Neural progenitor cell (in vitro differentiated cells): ENCODE data around the gene SHFL. TPM values are rescaled to one million over a fixed set of nuclear protein-coding genes. Genes with fewer than 3 reads are reported as not detected.

ENCODE experiments used
- DNase-seq: peaks from one replicate; pipeline ENCODE4 v3.0.0-alpha.2; 2016; ENCODE audit warnings: low spot score
- H2AFZ ChIP-seq: fragments of 200-600 bp; sonication (generic); replicated peaks from 2 replicates; pipeline ENCODE4 v1.6.1; 2016; ENCODE audit warnings: antibody characterized with exemption
- H3F3A ChIP-seq: fragments of 200-600 bp; sonication (generic); 2 replicates; pipeline ENCODE4 v1.6.1; 2016; ENCODE audit warnings: antibody characterized with exemption, low read depth
- H3K27ac ChIP-seq: fragments of 200-600 bp; sonication (generic); 2 replicates; pipeline ENCODE4 v1.5.1; 2016; ENCODE audit warnings: mild to moderate bottlenecking
- H3K27me3 ChIP-seq: fragments of 200-600 bp; sonication (generic); 2 replicates; pipeline ENCODE4 v1.6.1; 2016; ENCODE audit warnings: mild to moderate bottlenecking, moderate library complexity
- H3K36me3 ChIP-seq: fragments of 200-600 bp; sonication (generic); 2 replicates; pipeline ENCODE4 v1.5.1; 2016
- H3K4me1 ChIP-seq: fragments of 200-600 bp; sonication (generic); 2 replicates; pipeline ENCODE4 v1.6.1; 2016; ENCODE audit warnings: mixed run types
- H3K4me2 ChIP-seq: fragments of 200-600 bp; sonication (generic); 2 replicates; pipeline ENCODE4 v1.6.1; 2016
- H3K4me3 ChIP-seq: fragments of 200-600 bp; sonication (generic); 2 replicates; pipeline ENCODE4 v1.5.1; 2016
- H3K79me2 ChIP-seq: fragments of 200-600 bp; sonication (generic); 2 replicates; pipeline ENCODE4 v1.6.1; 2016; ENCODE audit warnings: low read depth
- H3K9ac ChIP-seq: fragments of 200-600 bp; sonication (generic); 2 replicates; pipeline ENCODE4 v1.6.1; 2016
- H3K9me3 ChIP-seq: fragments of 200-600 bp; sonication (generic); 2 replicates; pipeline ENCODE4 v1.5.1; 2016; ENCODE audit warnings: low read depth
- H4K20me1 ChIP-seq: fragments of 200-600 bp; sonication (generic); 2 replicates; pipeline ENCODE4 v1.6.1; 2016; ENCODE audit warnings: low read depth
- H3K27ac Mint-ChIP-seq: 3 replicates; pipeline ENCODE4 v1.8.0; 2021; ENCODE audit warnings: mixed read lengths
- H3K27me3 Mint-ChIP-seq: 2 replicates; pipeline ENCODE4 v1.8.0; 2022; ENCODE audit warnings: low read depth, mild to moderate bottlenecking, inconsistent platforms, moderate library complexity, mixed read lengths; ENCODE audit not compliant: insufficient read depth
- H3K36me3 Mint-ChIP-seq: 3 replicates; pipeline ENCODE4 v1.8.0; 2021; ENCODE audit warnings: mixed read lengths
- H3K4me1 Mint-ChIP-seq: 3 replicates; pipeline ENCODE4 v1.8.0; 2021; ENCODE audit warnings: mixed read lengths
- H3K4me3 Mint-ChIP-seq: 3 replicates; pipeline ENCODE4 v1.8.0; 2021; ENCODE audit warnings: mild to moderate bottlenecking, moderate library complexity, mixed read lengths
- H3K9me3 Mint-ChIP-seq: 3 replicates; pipeline ENCODE4 v1.8.0; 2020; ENCODE audit warnings: mixed read lengths
- EZH2 ChIP-seq: fragments of 200-600 bp; sonication (generic); IDR thresholded peaks from 2 replicates; pipeline ENCODE4 v1.6.1; 2017; ENCODE audit warnings: antibody characterized with exemption, mild to moderate bottlenecking, moderate library complexity
- EZH2phosphoT487 ChIP-seq: fragments of 200-600 bp; sonication (generic); IDR thresholded peaks from 2 replicates; pipeline ENCODE4 v1.6.1; 2017; ENCODE audit warnings: antibody characterized with exemption
- total RNA-seq: library from RNA; depleted of rRNA; stranded (reverse); fragments of >200 nt; gene quantifications from 2 replicates; pipeline ENCODE4 v1.2.3, GENCODE V29; 2015; ENCODE audit warnings: low replicate concordance
- TF ChIP-seq, protein P1 (sequence below): fragments of 200-600 bp; sonication (generic); IDR thresholded peaks from 2 replicates; pipeline ENCODE4 v1.5.1; 2017; ENCODE audit warnings: antibody characterized with exemption, mild to moderate bottlenecking

The SHFL gene
- total RNA-seq, 1 donor from 2014 or later, result 0.15 TPM

DNA sequence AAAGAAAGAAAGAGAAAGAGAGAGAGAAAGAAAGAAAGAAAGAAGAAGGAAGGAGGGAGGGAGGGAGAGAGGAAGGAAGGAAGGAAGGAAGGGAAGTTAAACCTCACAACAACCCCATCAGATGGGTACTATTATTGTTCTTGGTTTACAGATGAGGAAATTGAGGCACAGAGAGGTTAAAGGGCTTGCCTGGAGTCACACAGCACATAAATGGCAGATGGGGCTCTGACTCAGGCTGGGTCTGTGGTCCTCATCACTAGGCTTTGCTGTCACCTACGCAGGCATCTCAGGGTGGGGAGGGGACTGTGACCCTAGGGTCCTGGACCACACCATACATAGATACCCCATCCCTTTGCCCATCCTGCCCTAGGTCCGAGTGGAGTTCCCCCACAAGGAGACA lies 36.5 kb upstream of the SHFL start:
- H3K4me1 ChIP-seq, result no peaks in the 10 kb centered on the region
- no peak for DNase-seq
- H3K9me3 ChIP-seq, result no peaks in the 10 kb centered on the region
- Mint-ChIP-seq H3K4me3 (no peak overlapping the region), H3K27ac (no peak overlapping the region), H3K4me1 (no peaks in the 10 kb centered on the region), H3K27me3 (peaks cover 11% of the 10 kb centered on the region), H3K36me3 (no peaks in the 10 kb centered on the region), H3K9me3 (no peaks in the 10 kb centered on the region)
- no peak overlapping the region for H2AFZ ChIP-seq
- H3K27me3 ChIP-seq, result peaks cover 16% of the 10 kb centered on the region
- TF ChIP-seq EZH2, result no peak
- TF ChIP-seq, protein P1, sequence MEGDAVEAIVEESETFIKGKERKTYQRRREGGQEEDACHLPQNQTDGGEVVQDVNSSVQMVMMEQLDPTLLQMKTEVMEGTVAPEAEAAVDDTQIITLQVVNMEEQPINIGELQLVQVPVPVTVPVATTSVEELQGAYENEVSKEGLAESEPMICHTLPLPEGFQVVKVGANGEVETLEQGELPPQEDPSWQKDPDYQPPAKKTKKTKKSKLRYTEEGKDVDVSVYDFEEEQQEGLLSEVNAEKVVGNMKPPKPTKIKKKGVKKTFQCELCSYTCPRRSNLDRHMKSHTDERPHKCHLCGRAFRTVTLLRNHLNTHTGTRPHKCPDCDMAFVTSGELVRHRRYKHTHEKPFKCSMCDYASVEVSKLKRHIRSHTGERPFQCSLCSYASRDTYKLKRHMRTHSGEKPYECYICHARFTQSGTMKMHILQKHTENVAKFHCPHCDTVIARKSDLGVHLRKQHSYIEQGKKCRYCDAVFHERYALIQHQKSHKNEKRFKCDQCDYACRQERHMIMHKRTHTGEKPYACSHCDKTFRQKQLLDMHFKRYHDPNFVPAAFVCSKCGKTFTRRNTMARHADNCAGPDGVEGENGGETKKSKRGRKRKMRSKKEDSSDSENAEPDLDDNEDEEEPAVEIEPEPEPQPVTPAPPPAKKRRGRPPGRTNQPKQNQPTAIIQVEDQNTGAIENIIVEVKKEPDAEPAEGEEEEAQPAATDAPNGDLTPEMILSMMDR, result no peak
- TF ChIP-seq EZH2phosphoT487, result no peak
- no peaks in the 10 kb centered on the region for H3K79me2 ChIP-seq
- no peaks in the 10 kb centered on the region for H3K36me3 ChIP-seq
- no peaks in the 10 kb centered on the region for H3F3A ChIP-seq
- H3K4me2 ChIP-seq, result no peak overlapping the region
- H3K9ac ChIP-seq, result no peak overlapping the region
- no peak overlapping the region for H3K27ac ChIP-seq
- no peaks in the 10 kb centered on the region for H4K20me1 ChIP-seq
- no peak overlapping the region for H3K4me3 ChIP-seq

DNA sequence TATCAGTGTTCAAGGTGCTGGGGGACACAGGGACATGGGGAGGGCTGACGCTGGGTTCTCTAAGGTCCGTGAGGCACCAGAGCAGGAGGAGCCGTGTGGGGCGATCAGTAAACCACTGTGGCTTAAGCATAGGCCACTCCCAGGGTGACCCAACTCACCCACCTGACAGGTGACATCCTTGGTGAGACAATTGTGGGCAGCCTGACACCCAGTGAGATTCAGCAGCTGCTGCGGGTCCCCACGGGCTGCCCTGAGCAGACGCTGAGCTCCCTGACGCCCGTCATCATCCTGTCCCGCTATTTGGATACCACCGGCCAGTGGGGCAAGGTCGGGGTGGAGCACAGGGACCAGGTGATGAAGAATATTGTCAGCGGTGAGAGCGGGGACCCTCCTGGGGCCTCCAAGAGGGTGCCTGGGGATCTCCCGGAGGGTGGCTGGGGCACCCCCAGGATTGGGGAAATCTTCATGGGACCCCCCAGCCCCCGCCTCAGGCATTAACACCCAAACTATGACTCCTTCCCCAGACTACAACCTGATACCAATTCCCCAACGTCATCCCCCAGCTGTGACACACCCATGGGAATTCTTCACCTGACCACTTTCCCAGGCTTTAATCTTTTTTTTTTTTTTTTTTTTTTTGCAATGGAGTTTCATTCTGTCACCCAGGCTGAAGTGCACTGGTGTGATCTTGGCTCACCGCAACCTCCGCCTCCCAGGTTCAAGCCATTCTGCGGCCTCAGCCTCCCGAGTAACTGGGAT lies 33.3 kb upstream of the SHFL start:
- H3K79me2 ChIP-seq, result no peaks in the 10 kb centered on the region
- peaks cover 15% of the 10 kb centered on the region for H3K27me3 Mint-ChIP-seq
- H3K36me3 ChIP-seq, result no peaks in the 10 kb centered on the region
- H3K36me3 Mint-ChIP-seq, result no peaks in the 10 kb centered on the region
- H3F3A ChIP-seq, result no peaks in the 10 kb centered on the region
- H3K27me3 ChIP-seq, result peaks cover 16% of the 10 kb centered on the region
- no peak overlapping the region for H3K4me3 ChIP-seq
- no peak overlapping the region for H3K27ac Mint-ChIP-seq
- H3K4me1 ChIP-seq, result no peaks in the 10 kb centered on the region
- DNase-seq, result no peak
- no peak for TF ChIP-seq EZH2
- TF ChIP-seq EZH2phosphoT487, result no peak
- TF ChIP-seq, protein P1, result no peak
- no peaks in the 10 kb centered on the region for H3K9me3 Mint-ChIP-seq
- H3K4me1 Mint-ChIP-seq, result no peaks in the 10 kb centered on the region
- no peak overlapping the region for H3K4me3 Mint-ChIP-seq
- H3K9me3 ChIP-seq, result no peaks in the 10 kb centered on the region
- no peak overlapping the region for H3K4me2 ChIP-seq
- no peak overlapping the region for H3K27ac ChIP-seq
- H3K9ac ChIP-seq, result no peak overlapping the region
- no peak overlapping the region for H2AFZ ChIP-seq
- no peaks in the 10 kb centered on the region for H4K20me1 ChIP-seq

DNA sequence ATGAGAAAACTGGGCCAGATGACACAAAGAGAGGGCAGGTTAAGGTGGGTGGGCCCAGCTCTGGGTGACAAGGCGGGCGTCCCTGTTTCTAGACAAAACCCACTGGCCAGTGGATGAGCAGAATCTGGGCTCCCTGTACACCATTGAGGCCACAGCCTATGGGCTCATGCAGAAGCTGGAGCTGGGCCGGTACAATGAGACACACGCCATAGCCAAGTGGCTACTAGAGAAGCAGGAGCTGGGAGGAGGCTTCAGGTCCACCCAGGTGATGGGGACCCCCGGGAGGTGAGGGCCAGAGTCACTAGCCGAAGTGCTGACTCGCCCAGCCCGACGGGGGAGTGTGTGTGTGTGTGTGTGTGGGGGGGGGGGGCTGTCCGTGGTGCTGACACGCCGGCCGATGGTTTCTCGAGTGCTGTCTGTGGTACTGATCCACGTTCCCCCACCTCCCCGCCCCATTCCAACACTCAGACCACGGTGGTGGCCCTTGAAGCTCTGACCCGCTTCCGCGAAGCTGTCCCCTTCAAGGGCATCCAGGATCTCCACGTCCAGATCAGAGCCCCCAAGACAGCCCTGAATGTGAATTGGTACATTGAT lies 24.3 kb upstream of the SHFL start:
- Histone ChIP-seq H3K36me3 (no peaks in the 10 kb centered on the region), H3K9ac (no peak overlapping the region), H4K20me1 (no peaks in the 10 kb centered on the region), H2AFZ (no peak overlapping the region), H3K79me2 (no peaks in the 10 kb centered on the region), H3F3A (no peaks in the 10 kb centered on the region), H3K27ac (no peak overlapping the region), H3K27me3 (peaks cover 27% of the 10 kb centered on the region), H3K4me2 (no peak overlapping the region), H3K4me3 (no peak overlapping the region), H3K9me3 (no peaks in the 10 kb centered on the region), H3K4me1 (no peaks in the 10 kb centered on the region)
- H3K4me1 Mint-ChIP-seq, result no peaks in the 10 kb centered on the region
- no peaks in the 10 kb centered on the region for H3K36me3 Mint-ChIP-seq
- TF ChIP-seq EZH2phosphoT487 (no peak), EZH2 (no peak)
- TF ChIP-seq, protein P1, result no peak
- no peak overlapping the region for H3K27ac Mint-ChIP-seq
- no peaks in the 10 kb centered on the region for H3K9me3 Mint-ChIP-seq
- H3K27me3 Mint-ChIP-seq, result peaks cover 16% of the 10 kb centered on the region
- no peak overlapping the region for H3K4me3 Mint-ChIP-seq
- peak; percentile 71 for DNase-seq
